ENCODE measurements around the gene TMEM121.
"Not testable (repeated sequence)": the region's sequence is repeated elsewhere in the genome, so short reads cannot be mapped to it uniquely, and the experiment has no call there.

Gene TMEM121

GRCh38 chr14:105568859-105569766, 42.7 kb downstream of the TMEM121 start:
- Histone ChIP-seq H3K36me3 (no peaks in the 10 kb centered on the region), H3K4me1 (no peaks in the 10 kb centered on the region), H3K4me3 (no peak overlapping the region), H3K27ac (no peak overlapping the region), H3K9me3 (no peaks in the 10 kb centered on the region), H3K27me3 (no peaks in the 10 kb centered on the region)
- no peak for TF ChIP-seq CTCF (IDR thresholded peaks at IDR 0.05)
- no peak for DNase-seq
- intact Hi-C loops (cut with DNase I; ENCODE audit: low total_unique reads) = no loop called here

- intact Hi-C loops (cut with DNase I; ENCODE audit: low total_unique reads) = no loop called here
- DNase-seq = no peak
- H3K27ac ChIP-seq = no peak overlapping the region
- H3K27me3 ChIP-seq = no peaks in the 10 kb centered on the region
- TF ChIP-seq CTCF (IDR thresholded peaks at IDR 0.05) = no peak
- H3K4me3 ChIP-seq = no peak overlapping the region
- H3K4me1 ChIP-seq = no peaks in the 10 kb centered on the region
- H3K9me3 ChIP-seq = no peaks in the 10 kb centered on the region
- H3K36me3 ChIP-seq = no peaks in the 10 kb centered on the region
Measured at GRCh38 chr14:105570482-105570881, 44.1 kb downstream of the TMEM121 start.

GRCh38 chr14:105571181-105571951, 45.0 kb downstream of the TMEM121 start:
- H3K27ac ChIP-seq; intact Hi-C loops (cut with DNase I; ENCODE audit: low total_unique reads); H3K4me3 ChIP-seq; H3K4me1 ChIP-seq; DNase-seq; H3K9me3 ChIP-seq; H3K36me3 ChIP-seq; H3K27me3 ChIP-seq: not testable (repeated sequence)

- H3K27ac ChIP-seq; H3K4me1 ChIP-seq; intact Hi-C loops (cut with DNase I; ENCODE audit: low total_unique reads); H3K27me3 ChIP-seq; H3K9me3 ChIP-seq; H3K4me3 ChIP-seq; H3K36me3 ChIP-seq; DNase-seq: not testable (repeated sequence)
Measured at GRCh38 chr14:105572063-105572462, 45.7 kb downstream of the TMEM121 start.

GRCh38 chr14:105573841-105574240, 47.5 kb downstream of the TMEM121 start:
- intact Hi-C loops (cut with DNase I; ENCODE audit: low total_unique reads); H3K27me3 ChIP-seq; H3K4me1 ChIP-seq; H3K36me3 ChIP-seq; H3K9me3 ChIP-seq; H3K27ac ChIP-seq; H3K4me3 ChIP-seq; DNase-seq: not testable (repeated sequence)

- H3K4me1 ChIP-seq; DNase-seq; H3K27me3 ChIP-seq; H3K9me3 ChIP-seq; H3K36me3 ChIP-seq; intact Hi-C loops (cut with DNase I; ENCODE audit: low total_unique reads); H3K4me3 ChIP-seq; H3K27ac ChIP-seq: not testable (repeated sequence)
Measured at GRCh38 chr14:105574411-105574810, 48.0 kb downstream of the TMEM121 start.

GRCh38 chr14:105575016-105575700, 48.8 kb downstream of the TMEM121 start:
- H3K4me3 ChIP-seq; H3K27ac ChIP-seq; H3K36me3 ChIP-seq; H3K9me3 ChIP-seq; H3K27me3 ChIP-seq; intact Hi-C loops (cut with DNase I; ENCODE audit: low total_unique reads); DNase-seq; H3K4me1 ChIP-seq: not testable (repeated sequence)

Data from tibial artery (tissue), 4 donors.